Measurements from ENCODE around the gene CCDC27. TPM values are rescaled to one million over a fixed set of nuclear protein-coding genes. Genes with fewer than 3 reads are reported as not detected.
A peak's percentile ranks its signal among the peaks of the same experiment; 100 is the strongest.

CCDC27 gene
- total and polyA plus RNA-seq, 2 of the 13 experiments (the other 11 are each of a cell fraction or from before 2014, with no cell fraction given) = not detected

GRCh38 chr1:3717715-3718601 is 34.3 kb upstream of the CCDC27 start (continued):
- no peak for TF ChIP-seq ZNF530 (CRISPR knock-in tag; IDR thresholded peaks at IDR 0.05; ENCODE audit: low read depth)
- no peak for TF ChIP-seq ELK4 (CRISPR knock-in tag; IDR thresholded peaks at IDR 0.05; ENCODE audit: borderline replicate concordance)
- TF ChIP-seq ZNF687 (CRISPR knock-in tag; IDR thresholded peaks at IDR 0.05) = peak; percentile 53; the same call in 1 of the 2 replicates
- TF ChIP-seq ZNF781 (CRISPR knock-in tag; IDR thresholded peaks at IDR 0.05; ENCODE audit: borderline replicate concordance, not compliant biosample characterization) = no peak
- no peak for TF ChIP-seq ZNF75D (CRISPR knock-in tag; IDR thresholded peaks at IDR 0.05; ENCODE audit: borderline replicate concordance)
- TF ChIP-seq SRSF4 (IDR thresholded peaks at IDR 0.05; ENCODE audit: low read depth, low read length, poor library complexity, severe bottlenecking) = no peak
- TF ChIP-seq HOXA7 (CRISPR knock-in tag; IDR thresholded peaks at IDR 0.05) = no peak
- TF ChIP-seq BCL6 (CRISPR knock-in tag; IDR thresholded peaks at IDR 0.05) = peak; percentile 40; the same call in 1 of the 2 replicates
- TF ChIP-seq ZNF275 (CRISPR knock-in tag; IDR thresholded peaks at IDR 0.05; ENCODE audit: borderline replicate concordance) = no peak
- TF ChIP-seq SKI (IDR thresholded peaks at IDR 0.05; ENCODE audit: partially characterized antibody) = peak; percentile 13
- no peak for TF ChIP-seq ZNF543 (CRISPR knock-in tag; IDR thresholded peaks at IDR 0.05)
- TF ChIP-seq RORA (CRISPR knock-in tag; IDR thresholded peaks at IDR 0.05) = no peak
- TF ChIP-seq KLF16 (CRISPR knock-in tag; IDR thresholded peaks at IDR 0.05) = peak in 1 of 2 experiments; percentile 82; a peak in 1 of 4 replicates
- no peak for TF ChIP-seq JUN (CRISPR knock-in tag; IDR thresholded peaks at IDR 0.05)
- 0 out of 2 replicates have a peak, but pooled peaks have one; percentile 70 for TF ChIP-seq ZFP41 (CRISPR knock-in tag; IDR thresholded peaks at IDR 0.05; ENCODE audit: borderline replicate concordance)
- TF ChIP-seq ZSCAN21 (CRISPR knock-in tag; IDR thresholded peaks at IDR 0.05; ENCODE audit: borderline replicate concordance) = peak; percentile 62; the same call in 1 of the 2 replicates
- no peak for TF ChIP-seq FLYWCH1 (CRISPR knock-in tag; IDR thresholded peaks at IDR 0.05)
- peak; percentile 58; the same call in 1 of the 2 replicates for TF ChIP-seq ZNF749 (CRISPR knock-in tag; IDR thresholded peaks at IDR 0.05; ENCODE audit: borderline replicate concordance)
- no peak for TF ChIP-seq ZNF800 (CRISPR knock-in tag; IDR thresholded peaks at IDR 0.05)
